Inflammatory macrophage treated with lipopolysaccharide for 1 hour (primary cell): ENCODE data around the gene RAB15.
"Not testable (repeated sequence)": the region's sequence is repeated elsewhere in the genome, so short reads cannot be mapped to it uniquely, and the experiment has no call there.

Source experiments
- DNase-seq, 2 donors: peaks; one replicate each; pipeline ENCODE4 v3.0.0-alpha.2; 2020 to 2022

The RAB15 gene

GRCh38 chr14:64935508-64935907 is 36.6 kb downstream of the RAB15 start:
- no peak for DNase-seq

GRCh38 chr14:64934338-64934929 is 37.7 kb downstream of the RAB15 start:
- no peak for DNase-seq

GRCh38 chr14:64932231-64932630 is 39.9 kb downstream of the RAB15 start:
- DNase-seq, result no peak

GRCh38 chr14:64931123-64931522 is 41.0 kb downstream of the RAB15 start:
- DNase-seq, result no peak

GRCh38 chr14:64930085-64930843 is 41.9 kb downstream of the RAB15 start:
- no peak for DNase-seq

- DNase-seq, result no peak
These were observed 43.1 kb downstream of the RAB15 start for GRCh38 chr14:64929014-64929359.

- no peak for DNase-seq
These were observed 43.7 kb downstream of the RAB15 start for GRCh38 chr14:64928239-64929013.

- DNase-seq, result no peak
These were observed 45.1 kb downstream of the RAB15 start for GRCh38 chr14:64927031-64927430.

GRCh38 chr14:64926398-64926995 is 45.6 kb downstream of the RAB15 start:
- DNase-seq, result no peak

- DNase-seq, result no peak
These were observed 49.1 kb downstream of the RAB15 start for GRCh38 chr14:64923015-64923414.

- no peak for DNase-seq
These were observed 51.7 kb downstream of the RAB15 start for GRCh38 chr14:64920465-64920864.

- DNase-seq, result no peak
These were observed 52.5 kb downstream of the RAB15 start for GRCh38 chr14:64919618-64920017.

GRCh38 chr14:64919215-64919614 is 52.9 kb downstream of the RAB15 start:
- no peak for DNase-seq

- DNase-seq, result no peak
These were observed 53.9 kb downstream of the RAB15 start for GRCh38 chr14:64918216-64918615.

- DNase-seq, result peak; percentile 65 to 79
These were observed 56.3 kb downstream of the RAB15 start for GRCh38 chr14:64915797-64916196.

GRCh38 chr14:64915029-64915424 is 57.1 kb downstream of the RAB15 start:
- no peak for DNase-seq

GRCh38 chr14:64914237-64915028 is 57.7 kb downstream of the RAB15 start, which contains the start of gene CHURC1:
Gene CHURC1 (plus strand): TSS chr14:64914455. CDS start chr14:64914496, 41 bp downstream.
- DNase-seq, result peak; percentile 100

- not testable (repeated sequence) for DNase-seq
These were observed 58.7 kb downstream of the RAB15 start for GRCh38 chr14:64913477-64913876.

GRCh38 chr14:64912261-64912660 is 59.9 kb downstream of the RAB15 start:
- no peak for DNase-seq

- DNase-seq, result peak in 1 of 2 donors; percentile 22
These were observed 61.2 kb downstream of the RAB15 start for GRCh38 chr14:64910847-64911495.

- DNase-seq, result no peak
These were observed 66.1 kb downstream of the RAB15 start for GRCh38 chr14:64906022-64906421.

GRCh38 chr14:64899958-64900357 is 72.2 kb downstream of the RAB15 start:
- no peak for DNase-seq
